Measurements from ENCODE around the gene BEND6. TPM values are rescaled to one million over a fixed set of nuclear protein-coding genes. Genes with fewer than 3 reads are reported as not detected.

Gene BEND6
- polyA plus RNA-seq, 3 donors, result not detected

GRCh38 chr6:56911847-56912246, 43.1 kb upstream of the BEND6 start:
- WGBS (ENCODE audit: insufficient coverage), result no CpG with 5 or more reads among the region's 1 CpG
- H3K4me3 Mint-ChIP-seq, result no peak overlapping the region
- intact Hi-C loops (cut with micrococcal nuclease), result loop anchor here in 1 of 2 donors (10.0 kb wide), 1 partner anchor 103 kb away; no protein-coding TSS in a partner anchor
- no peaks in the 10 kb centered on the region for H3K36me3 Mint-ChIP-seq
- Histone ChIP-seq H3K27me3 (ENCODE audit: control insufficient read depth in 2 of 2, insufficient read depth in 2 of 2, low read length in 2 of 2) (no peaks in the 10 kb centered on the region), H3K27ac (ENCODE audit: low read depth in 1 of 2, low read length in 2 of 2) (no peak overlapping the region), H3K36me3 (replicated peaks in 1 of 2; ENCODE audit: control insufficient read depth in 1 of 2, insufficient read depth in 2 of 2, low read length in 2 of 2) (no peaks in the 10 kb centered on the region), H3K9ac (ENCODE audit: insufficient read depth, low read length, poor library complexity, severe bottlenecking) (no peak overlapping the region), H4K20me1 (ENCODE audit: insufficient read depth, low read length) (no peaks in the 10 kb centered on the region), H2AFZ (ENCODE audit: insufficient read depth, low read depth, low read length, poor library complexity, severe bottlenecking) (no peak overlapping the region), H3K9me3 (replicated peaks in 1 of 2; ENCODE audit: control insufficient read depth in 1 of 2, insufficient read depth in 1 of 2, low read length in 2 of 2) (no peaks in the 10 kb centered on the region), H3K4me2 (replicated peaks; ENCODE audit: extremely low read depth, low read length, poor library complexity, severe bottlenecking) (no peak overlapping the region), H3K4me3 (replicated peaks in 1 of 3; ENCODE audit: low read depth in 2 of 3, low read length in 3 of 3) (no peak overlapping the region), H3K79me2 (ENCODE audit: insufficient read depth, low read length) (no peaks in the 10 kb centered on the region), H3K4me1 (ENCODE audit: control insufficient read depth in 1 of 2, insufficient read depth in 2 of 2, low read length in 2 of 2) (no peaks in the 10 kb centered on the region)
- TF ChIP-seq CTCF (IDR thresholded peaks at IDR 0.05), result no peak
- peaks cover 0 to 3% (median 0%) of the 10 kb centered on the region in 3 donors for H3K27me3 Mint-ChIP-seq (ENCODE audit: low read depth in 3 of 3)
- no peak for DNase-seq
- H3K4me1 Mint-ChIP-seq, result no peaks in the 10 kb centered on the region
- no peaks in the 10 kb centered on the region for H3K9me3 Mint-ChIP-seq
- no peak overlapping the region for H3K27ac Mint-ChIP-seq

GRCh38 chr6:56913285-56914074, 41.4 kb upstream of the BEND6 start:
- no peak for TF ChIP-seq CTCF (IDR thresholded peaks at IDR 0.05)
- H3K79me2 ChIP-seq (ENCODE audit: insufficient read depth, low read length), result no peaks in the 10 kb centered on the region
- no peak overlapping the region for H2AFZ ChIP-seq (ENCODE audit: insufficient read depth, low read depth, low read length, poor library complexity, severe bottlenecking)
- H3K4me1 ChIP-seq (ENCODE audit: control insufficient read depth in 1 of 2, insufficient read depth in 2 of 2, low read length in 2 of 2), result no peaks in the 10 kb centered on the region
- DNase-seq, result no peak
- no peak overlapping the region for H3K4me3 ChIP-seq (replicated peaks in 1 of 3; ENCODE audit: low read depth in 2 of 3, low read length in 3 of 3)
- no peaks in the 10 kb centered on the region for H3K36me3 ChIP-seq (replicated peaks in 1 of 2; ENCODE audit: control insufficient read depth in 1 of 2, insufficient read depth in 2 of 2, low read length in 2 of 2)
- 73% methylated on average over 2 of the region's 3 CpGs for WGBS (ENCODE audit: insufficient coverage)
- Mint-ChIP-seq H3K27me3 (ENCODE audit: low read depth in 3 of 3) (peaks cover 0 to 3% (median 0%) of the 10 kb centered on the region in 3 donors), H3K27ac (no peak overlapping the region), H3K4me3 (no peak overlapping the region), H3K4me1 (no peaks in the 10 kb centered on the region), H3K36me3 (no peaks in the 10 kb centered on the region), H3K9me3 (no peaks in the 10 kb centered on the region)
- H3K9me3 ChIP-seq (replicated peaks in 1 of 2; ENCODE audit: control insufficient read depth in 1 of 2, insufficient read depth in 1 of 2, low read length in 2 of 2), result no peaks in the 10 kb centered on the region
- intact Hi-C loops (cut with micrococcal nuclease), result loop anchor here in 1 of 2 donors (10.0 kb wide), 1 partner anchor 101 kb away; no protein-coding TSS in a partner anchor
- no peaks in the 10 kb centered on the region for H3K27me3 ChIP-seq (ENCODE audit: control insufficient read depth in 2 of 2, insufficient read depth in 2 of 2, low read length in 2 of 2)
- no peak overlapping the region for H3K9ac ChIP-seq (ENCODE audit: insufficient read depth, low read length, poor library complexity, severe bottlenecking)
- H4K20me1 ChIP-seq (ENCODE audit: insufficient read depth, low read length), result no peaks in the 10 kb centered on the region
- H3K27ac ChIP-seq (ENCODE audit: low read depth in 1 of 2, low read length in 2 of 2), result no peak overlapping the region
- H3K4me2 ChIP-seq (replicated peaks; ENCODE audit: extremely low read depth, low read length, poor library complexity, severe bottlenecking), result no peak overlapping the region
